GM12864 (cell line): ENCODE results near the gene TUBGCP3.

ENCODE experiments used
- DNase-seq: peaks from one replicate; pipeline ENCODE4 v3.0.0-alpha.2; 2011; ENCODE audit warnings: low read depth
- H3K4me3 ChIP-seq: 2 replicates; pipeline ENCODE4 v1.5.1; 2011; ENCODE audit warnings: mild to moderate bottlenecking, low read depth, low read length, control low read depth
- CTCF ChIP-seq: IDR thresholded peaks from 2 replicates; pipeline ENCODE4 v1.5.1; 2011; ENCODE audit warnings: low read depth, mild to moderate bottlenecking, moderate library complexity, low read length, control low read depth, inconsistent platforms; ENCODE audit errors: missing control alignments

The TUBGCP3 gene

GRCh38 chr13:112481458-112481857, 106.5 kb downstream of the TUBGCP3 start:
- DNase-seq = no peak
- TF ChIP-seq CTCF = no peak
- no peak overlapping the region for H3K4me3 ChIP-seq

- DNase-seq = no peak
- H3K4me3 ChIP-seq = no peak overlapping the region
- TF ChIP-seq CTCF = no peak
These were observed 108.6 kb downstream of the TUBGCP3 start for GRCh38 chr13:112479389-112479788.

GRCh38 chr13:112477070-112477619, 110.8 kb downstream of the TUBGCP3 start:
- H3K4me3 ChIP-seq = no peak overlapping the region
- no peak for TF ChIP-seq CTCF
- no peak for DNase-seq

GRCh38 chr13:112475889-112476288, 112.1 kb downstream of the TUBGCP3 start:
- DNase-seq = no peak
- no peak for TF ChIP-seq CTCF
- H3K4me3 ChIP-seq = no peak overlapping the region

- TF ChIP-seq CTCF = no peak
- DNase-seq = no peak
- H3K4me3 ChIP-seq = no peak overlapping the region
These were observed 113.1 kb downstream of the TUBGCP3 start for GRCh38 chr13:112474869-112475268.

- no peak overlapping the region for H3K4me3 ChIP-seq
- no peak for DNase-seq
- TF ChIP-seq CTCF = no peak
These were observed 114.1 kb downstream of the TUBGCP3 start for GRCh38 chr13:112473818-112474217.

GRCh38 chr13:112469071-112469745, 118.7 kb downstream of the TUBGCP3 start:
- H3K4me3 ChIP-seq = no peak overlapping the region
- no peak for TF ChIP-seq CTCF
- no peak for DNase-seq
